HG03432 (cell line): ENCODE data around the gene CISTR.
A peak's percentile ranks its signal among the peaks of the same experiment; 100 is the strongest.
"Not testable (repeated sequence)": the region's sequence is repeated elsewhere in the genome, so short reads cannot be mapped to it uniquely, and the experiment has no call there.

ENCODE experiments used
- ATAC-seq: cut with Tn5 transposase; IDR thresholded peaks from one replicate; pipeline ENCODE4 v1.9.1; 2021; ENCODE audit warnings: mild to moderate bottlenecking, moderate library complexity; ENCODE audit not compliant: unreplicated experiment

The CISTR gene

GRCh38 chr12:53765891-53766290 lies 14.1 kb upstream of the CISTR start:
- no peak for ATAC-seq

GRCh38 chr12:53764615-53765014 lies 12.8 kb upstream of the CISTR start:
- no peak for ATAC-seq

GRCh38 chr12:53762793-53763192 lies 11.0 kb upstream of the CISTR start:
- not testable (repeated sequence) for ATAC-seq

GRCh38 chr12:53761306-53761705 lies 9.5 kb upstream of the CISTR start:
- ATAC-seq = no peak

- ATAC-seq = no peak
These were observed 7.5 kb upstream of the CISTR start for GRCh38 chr12:53759261-53759660.

- ATAC-seq = no peak
These were observed 6.9 kb upstream of the CISTR start for GRCh38 chr12:53758730-53759103.

GRCh38 chr12:53758081-53758729 lies 6.4 kb upstream of the CISTR start:
- ATAC-seq = no peak

- peak; percentile 71 for ATAC-seq
These were observed 5.5 kb upstream of the CISTR start for GRCh38 chr12:53757101-53757770.

- no peak for ATAC-seq
These were observed 4.7 kb upstream of the CISTR start for GRCh38 chr12:53756300-53757100.

- no peak for ATAC-seq
These were observed 4.1 kb upstream of the CISTR start for GRCh38 chr12:53755893-53756292.

- no peak for ATAC-seq
These were observed 3.7 kb upstream of the CISTR start for GRCh38 chr12:53755451-53755891.

GRCh38 chr12:53754633-53755264 lies 3.0 kb upstream of the CISTR start:
- ATAC-seq = no peak

GRCh38 chr12:53754188-53754585 lies 2.4 kb upstream of the CISTR start:
- ATAC-seq = no peak

GRCh38 chr12:53752621-53753020 lies 842 bp upstream of the CISTR start:
- no peak for ATAC-seq

- no peak for ATAC-seq
These were observed 418 bp upstream of the CISTR start for GRCh38 chr12:53752192-53752601.

- ATAC-seq = peak; percentile 40
These were observed 905 bp downstream of the CISTR start for GRCh38 chr12:53750812-53751335.

GRCh38 chr12:53749986-53750811 lies 1.6 kb downstream of the CISTR start:
- no peak for ATAC-seq

- no peak for ATAC-seq
These were observed 3.5 kb downstream of the CISTR start for GRCh38 chr12:53748072-53748840.

GRCh38 chr12:53747095-53747494 lies 4.7 kb downstream of the CISTR start:
- no peak for ATAC-seq
